Mammary microvascular endothelial cell (primary cell): Measurements from ENCODE around the gene MAP3K5. TPM values are rescaled to one million over a fixed set of nuclear protein-coding genes. Genes with fewer than 3 reads are reported as not detected.

Source experiments
- total RNA-seq: library from RNA; depleted of rRNA; stranded (reverse); fragments of >200 nt; gene quantifications from 2 replicates; pipeline ENCODE4 v1.2.3, GENCODE V29; 2015

MAP3K5 gene, protein sequence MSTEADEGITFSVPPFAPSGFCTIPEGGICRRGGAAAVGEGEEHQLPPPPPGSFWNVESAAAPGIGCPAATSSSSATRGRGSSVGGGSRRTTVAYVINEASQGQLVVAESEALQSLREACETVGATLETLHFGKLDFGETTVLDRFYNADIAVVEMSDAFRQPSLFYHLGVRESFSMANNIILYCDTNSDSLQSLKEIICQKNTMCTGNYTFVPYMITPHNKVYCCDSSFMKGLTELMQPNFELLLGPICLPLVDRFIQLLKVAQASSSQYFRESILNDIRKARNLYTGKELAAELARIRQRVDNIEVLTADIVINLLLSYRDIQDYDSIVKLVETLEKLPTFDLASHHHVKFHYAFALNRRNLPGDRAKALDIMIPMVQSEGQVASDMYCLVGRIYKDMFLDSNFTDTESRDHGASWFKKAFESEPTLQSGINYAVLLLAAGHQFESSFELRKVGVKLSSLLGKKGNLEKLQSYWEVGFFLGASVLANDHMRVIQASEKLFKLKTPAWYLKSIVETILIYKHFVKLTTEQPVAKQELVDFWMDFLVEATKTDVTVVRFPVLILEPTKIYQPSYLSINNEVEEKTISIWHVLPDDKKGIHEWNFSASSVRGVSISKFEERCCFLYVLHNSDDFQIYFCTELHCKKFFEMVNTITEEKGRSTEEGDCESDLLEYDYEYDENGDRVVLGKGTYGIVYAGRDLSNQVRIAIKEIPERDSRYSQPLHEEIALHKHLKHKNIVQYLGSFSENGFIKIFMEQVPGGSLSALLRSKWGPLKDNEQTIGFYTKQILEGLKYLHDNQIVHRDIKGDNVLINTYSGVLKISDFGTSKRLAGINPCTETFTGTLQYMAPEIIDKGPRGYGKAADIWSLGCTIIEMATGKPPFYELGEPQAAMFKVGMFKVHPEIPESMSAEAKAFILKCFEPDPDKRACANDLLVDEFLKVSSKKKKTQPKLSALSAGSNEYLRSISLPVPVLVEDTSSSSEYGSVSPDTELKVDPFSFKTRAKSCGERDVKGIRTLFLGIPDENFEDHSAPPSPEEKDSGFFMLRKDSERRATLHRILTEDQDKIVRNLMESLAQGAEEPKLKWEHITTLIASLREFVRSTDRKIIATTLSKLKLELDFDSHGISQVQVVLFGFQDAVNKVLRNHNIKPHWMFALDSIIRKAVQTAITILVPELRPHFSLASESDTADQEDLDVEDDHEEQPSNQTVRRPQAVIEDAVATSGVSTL (N-terminal part only)
- total RNA-seq = 10.1 and 12.0 TPM in 2 replicates

DNA sequence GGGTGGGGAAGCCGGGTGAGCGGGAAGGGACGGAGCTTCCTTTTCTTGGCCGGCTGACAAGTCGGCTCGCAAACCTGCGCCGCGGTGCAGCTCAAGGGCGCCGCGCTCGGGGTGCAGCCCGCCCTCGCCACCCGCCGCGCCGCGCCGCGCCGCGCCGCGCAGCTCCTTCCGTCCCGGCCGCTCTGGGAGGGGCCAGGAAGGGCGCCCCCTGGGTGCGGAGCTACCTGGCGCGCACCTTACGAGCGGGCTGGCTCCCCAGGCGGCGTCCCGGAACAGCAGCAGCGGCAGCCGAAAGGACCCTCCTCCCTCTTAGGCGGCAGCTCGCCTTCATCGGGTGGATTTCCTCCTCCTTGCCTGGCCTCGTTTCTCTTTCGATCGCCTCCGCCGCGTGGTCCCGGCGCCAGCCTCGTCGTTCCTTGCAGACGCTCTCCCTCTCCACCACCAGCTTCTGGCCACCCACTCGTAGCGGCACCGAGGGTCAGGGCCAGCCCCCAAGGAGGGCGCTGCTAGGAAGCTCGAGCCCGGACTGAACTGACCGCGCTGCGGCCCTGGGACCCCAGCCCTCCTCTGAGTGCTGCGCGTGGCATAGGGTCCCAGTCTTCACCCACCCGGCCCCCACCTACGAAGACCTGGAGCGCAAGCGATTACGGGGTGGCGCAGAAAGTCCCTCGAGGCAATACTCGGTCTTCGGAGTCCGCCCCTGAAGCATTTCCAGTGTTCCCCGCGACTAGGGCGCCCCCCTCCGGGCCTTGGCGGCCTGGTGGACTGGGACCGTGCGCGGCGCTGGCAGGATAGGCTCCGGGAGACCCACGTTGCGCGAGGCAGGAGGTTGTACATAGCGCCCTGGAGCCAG lies at the start of gene MAP3K5:
Gene MAP3K5, minus strand, starts transcription at position 68 of the 853 bp plus-strand sequence. CDS start 320 bp downstream, outside the sequence.

DNA sequence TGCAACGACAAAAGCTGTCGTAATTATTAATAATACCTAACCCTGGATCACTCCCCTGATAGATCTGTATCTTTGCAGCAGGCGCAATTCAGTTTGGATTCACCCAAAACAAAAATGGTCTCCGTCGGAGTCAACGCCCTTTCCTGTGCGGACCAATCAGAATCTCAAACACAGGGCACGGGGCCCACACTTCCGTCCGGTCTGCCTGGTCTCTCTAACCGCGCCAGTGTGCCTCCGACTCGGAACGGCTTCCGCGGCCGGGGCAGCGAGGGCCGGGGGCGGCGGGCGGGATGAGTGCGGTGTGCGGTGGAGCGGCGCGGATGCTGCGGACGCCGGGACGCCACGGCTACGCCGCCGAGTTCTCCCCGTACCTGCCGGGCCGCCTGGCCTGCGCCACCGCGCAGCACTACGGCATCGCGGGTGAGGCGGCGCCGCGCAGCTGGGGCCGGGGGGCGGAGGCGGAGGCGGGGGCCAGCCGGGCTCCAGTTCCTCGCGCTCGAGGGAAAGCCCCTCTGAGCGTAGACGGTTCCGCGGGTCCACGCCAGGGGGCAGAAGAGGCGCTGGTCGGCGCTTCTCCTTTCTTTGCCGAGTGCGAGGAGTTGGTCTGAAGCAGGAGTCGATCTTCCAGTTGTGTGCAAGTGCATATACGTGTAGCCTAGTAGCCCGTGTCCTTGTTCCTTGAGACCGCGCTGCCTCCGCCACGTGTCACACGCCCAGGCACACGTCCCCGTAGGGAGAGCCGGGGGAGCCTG lies 30.3 kb upstream of the MAP3K5 start, which contains the start of gene PEX7:
Gene PEX7, plus strand, starts transcription at position 217 of the 752 bp plus-strand sequence. Its CDS starts 74 bp downstream, at position 291.

GRCh38 chr6:136550330-136551071 lies 241.8 kb downstream of the MAP3K5 start, which contains the start of gene MAP7:
MAP7 (minus strand) TSS chr6:136550422; CDS start chr6:136550408, 14 bp downstream.

Other genes starting within 250 kb of the MAP3K5 start
- 0.20 and 0.25 TPM in 2 replicates for gene MAP7, start 242.1 kb downstream of the MAP3K5 start, total RNA-seq
- 4.5 and 7.4 TPM in 2 replicates for gene PEX7, start 30.1 kb upstream of the MAP3K5 start, total RNA-seq
- gene SLC35D3, start 129.8 kb upstream of the MAP3K5 start, total RNA-seq = not detected in 2 replicates